IMR-90 (cell line): ENCODE data around the gene CAVIN2.

ENCODE experiments used
- BHLHE40 ChIP-seq: fragments of 150-350 bp; IDR thresholded peaks from 2 replicates; pipeline ENCODE4 v1.6.1; 2016; ENCODE audit warnings: mild to moderate bottlenecking, low read depth, low read length
- CEBPB ChIP-seq: IDR thresholded peaks from 2 replicates; pipeline ENCODE4 v1.6.1; 2012; ENCODE audit warnings: low read depth, low read length, improper control_type of control experiment
- MAFK ChIP-seq: IDR thresholded peaks from 2 replicates; pipeline ENCODE4 v1.6.1; 2012; ENCODE audit warnings: low read depth, low read length, improper control_type of control experiment
- MXI1 ChIP-seq: IDR thresholded peaks from 2 replicates; pipeline ENCODE4 v1.6.1; 2012; ENCODE audit warnings: low read depth, mild to moderate bottlenecking, low read length, moderate library complexity, borderline replicate concordance
- POLR2A ChIP-seq: IDR thresholded peaks from 2 replicates; pipeline ENCODE4 v1.6.1; 2012; ENCODE audit warnings: mild to moderate bottlenecking, low read depth, low read length
- RAD21 ChIP-seq: IDR thresholded peaks from 2 replicates; pipeline ENCODE4 v1.6.1; 2012; ENCODE audit warnings: low read length, improper control_type of control experiment
- RFX5 ChIP-seq: IDR thresholded peaks from 2 replicates; pipeline ENCODE4 v1.8.0; 2012; ENCODE audit warnings: low read depth, mild to moderate bottlenecking, low read length, moderate library complexity
- SMC3 ChIP-seq: fragments of 150-350 bp; IDR thresholded peaks from 2 replicates; pipeline ENCODE4 v1.6.1; 2016; ENCODE audit warnings: low read depth, mild to moderate bottlenecking, antibody characterized with exemption, low read length, moderate library complexity
- TF ChIP-seq, protein P1 (sequence below): conservative IDR thresholded peaks from 2 replicates; pipeline ENCODE4 v1.5.1; 2012; ENCODE audit warnings: mild to moderate bottlenecking, low read depth, low read length, improper control_type of control experiment

DNA sequence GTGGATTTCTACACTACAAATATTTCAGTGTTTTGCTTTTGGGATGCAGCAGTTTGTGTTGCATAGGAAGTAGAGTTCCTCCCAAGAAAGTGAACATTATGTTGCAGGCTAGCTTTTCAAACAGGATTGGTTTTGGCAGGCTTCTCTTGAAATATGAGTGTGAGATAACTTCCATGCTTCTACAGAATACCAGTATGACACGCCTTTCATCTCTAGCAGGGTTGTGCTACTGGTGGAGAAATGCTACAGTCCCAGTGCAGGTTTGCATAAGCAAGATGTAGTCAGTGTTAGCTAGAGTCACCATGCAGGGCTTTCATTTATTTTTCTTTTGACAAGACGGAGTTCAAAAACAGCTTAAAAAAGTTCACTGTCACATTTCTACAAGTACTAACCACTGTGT, 17.1 kb upstream of the CAVIN2 start:
- TF ChIP-seq RFX5: no peak
- TF ChIP-seq, protein P1, sequence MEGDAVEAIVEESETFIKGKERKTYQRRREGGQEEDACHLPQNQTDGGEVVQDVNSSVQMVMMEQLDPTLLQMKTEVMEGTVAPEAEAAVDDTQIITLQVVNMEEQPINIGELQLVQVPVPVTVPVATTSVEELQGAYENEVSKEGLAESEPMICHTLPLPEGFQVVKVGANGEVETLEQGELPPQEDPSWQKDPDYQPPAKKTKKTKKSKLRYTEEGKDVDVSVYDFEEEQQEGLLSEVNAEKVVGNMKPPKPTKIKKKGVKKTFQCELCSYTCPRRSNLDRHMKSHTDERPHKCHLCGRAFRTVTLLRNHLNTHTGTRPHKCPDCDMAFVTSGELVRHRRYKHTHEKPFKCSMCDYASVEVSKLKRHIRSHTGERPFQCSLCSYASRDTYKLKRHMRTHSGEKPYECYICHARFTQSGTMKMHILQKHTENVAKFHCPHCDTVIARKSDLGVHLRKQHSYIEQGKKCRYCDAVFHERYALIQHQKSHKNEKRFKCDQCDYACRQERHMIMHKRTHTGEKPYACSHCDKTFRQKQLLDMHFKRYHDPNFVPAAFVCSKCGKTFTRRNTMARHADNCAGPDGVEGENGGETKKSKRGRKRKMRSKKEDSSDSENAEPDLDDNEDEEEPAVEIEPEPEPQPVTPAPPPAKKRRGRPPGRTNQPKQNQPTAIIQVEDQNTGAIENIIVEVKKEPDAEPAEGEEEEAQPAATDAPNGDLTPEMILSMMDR: no peak
- no peak for TF ChIP-seq RAD21
- no peak for TF ChIP-seq BHLHE40
- no peak for TF ChIP-seq MAFK
- TF ChIP-seq POLR2A: no peak
- no peak for TF ChIP-seq SMC3
- no peak for TF ChIP-seq CEBPB
- no peak for TF ChIP-seq MXI1
